ENCODE results near the gene CCDC88C.
A peak's percentile ranks its signal among the peaks of the same experiment; 100 is the strongest.
"Not testable (repeated sequence)": the region's sequence is repeated elsewhere in the genome, so short reads cannot be mapped to it uniquely, and the experiment has no call there.

CCDC88C gene

DNA sequence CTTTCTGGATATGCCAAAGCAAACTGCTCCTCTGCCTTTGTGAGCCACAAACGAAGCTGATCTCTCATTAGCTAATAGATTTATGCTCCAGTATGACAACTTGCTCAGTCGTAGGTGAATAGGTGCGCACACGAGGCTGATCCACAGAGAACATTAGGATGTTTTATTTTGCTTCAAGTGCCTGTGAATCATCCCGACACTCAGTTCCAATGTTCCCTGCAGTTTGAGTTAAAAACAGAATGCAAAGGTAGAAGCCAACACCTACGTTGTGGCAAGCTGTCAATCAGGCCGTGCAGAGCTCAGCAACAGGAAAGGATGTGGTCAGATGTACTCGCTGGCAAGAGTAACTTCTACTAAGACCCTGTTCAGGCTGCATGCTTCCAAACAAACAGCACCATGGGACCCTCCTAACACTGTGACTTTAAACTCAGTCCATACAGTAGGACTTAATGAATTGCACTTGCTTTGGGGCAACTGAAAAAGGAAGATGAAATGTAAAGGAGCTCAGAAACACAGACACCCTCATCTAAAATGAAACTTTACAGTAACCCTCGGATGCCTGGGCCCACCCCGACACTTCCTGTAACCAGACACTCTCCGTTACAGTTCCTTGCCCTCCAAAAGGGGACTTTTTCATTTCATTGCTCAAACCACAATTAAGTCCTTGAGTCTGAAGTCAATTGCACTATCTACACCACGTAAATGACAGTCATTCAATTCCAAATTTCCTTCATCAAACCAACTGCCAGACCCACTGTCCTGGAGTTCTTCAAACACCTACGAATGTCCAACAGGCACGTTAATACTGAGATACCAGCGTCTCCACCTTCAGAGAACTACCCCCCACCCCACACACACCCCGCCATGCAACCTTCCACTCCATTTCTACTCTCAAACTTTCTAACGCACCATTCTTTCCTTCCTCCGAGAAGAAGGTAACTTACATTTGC, 1.6 kb downstream of the CCDC88C start:
- DNase-seq = peak in 4 of 5 experiments; percentile 42 to 95 (median 76)

DNA sequence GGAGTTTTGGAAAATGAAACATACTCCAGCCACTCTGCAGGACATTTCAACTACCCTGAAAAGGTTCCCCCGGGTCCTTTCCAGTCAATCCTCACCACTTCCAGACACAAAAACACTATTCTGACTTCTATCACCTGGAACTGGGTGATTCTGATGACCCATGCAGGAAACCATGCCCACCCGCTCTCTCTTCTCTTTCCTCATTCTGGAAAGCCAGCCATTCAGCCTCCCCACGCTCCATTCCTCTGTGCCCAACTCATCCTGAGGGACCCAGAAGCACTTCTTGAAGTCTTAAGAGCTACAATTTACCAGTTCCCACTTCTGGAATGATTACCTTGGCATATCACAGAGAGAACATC, 3.2 kb downstream of the CCDC88C start:
- DNase-seq = no peak

DNA sequence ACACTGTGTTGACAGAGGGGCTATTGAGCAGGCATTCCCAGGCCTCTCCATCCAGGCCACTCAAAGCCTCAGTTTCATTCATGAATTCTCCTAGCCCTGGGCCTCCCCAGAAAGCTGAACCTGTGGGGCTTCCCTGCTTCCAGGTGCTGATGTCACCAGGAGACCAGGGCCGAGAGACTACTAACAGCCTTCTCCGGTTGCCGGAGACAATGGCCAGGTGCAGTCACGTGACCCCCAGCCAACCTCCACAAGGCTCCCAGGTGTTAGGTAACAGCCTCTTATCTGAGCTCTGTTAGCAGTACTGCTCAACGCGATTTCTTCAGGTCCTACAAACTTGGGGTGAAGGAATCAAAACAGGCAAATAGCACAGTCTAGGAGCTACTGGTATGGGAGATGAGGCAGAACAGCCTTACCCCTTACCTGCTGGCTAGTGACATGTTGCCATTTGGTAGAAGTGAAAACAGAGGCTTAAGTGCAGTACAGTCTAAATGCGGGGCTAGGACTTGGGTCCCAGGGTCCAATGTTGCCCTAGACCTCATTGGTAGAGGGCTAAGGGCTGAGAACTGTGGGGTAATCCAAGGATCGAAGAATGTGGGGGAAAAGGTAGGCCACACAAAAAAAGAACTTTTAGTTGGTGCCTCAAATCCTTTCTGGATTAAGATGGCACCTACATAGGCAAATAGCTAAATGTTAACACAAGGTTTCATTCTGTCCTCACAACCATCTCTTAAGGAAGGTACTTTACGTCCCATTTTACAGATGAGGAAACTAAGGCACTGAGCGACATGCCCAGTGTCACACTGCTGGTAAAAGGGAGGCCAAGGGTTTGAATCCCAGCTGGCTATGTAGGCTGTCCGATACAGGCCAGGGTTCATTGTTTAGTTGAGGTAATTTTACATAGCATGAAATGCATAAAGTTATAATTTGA, 3.8 kb downstream of the CCDC88C start:
- peak in 3 of 5 experiments; percentile 61 to 64 (median 62) for DNase-seq

DNA sequence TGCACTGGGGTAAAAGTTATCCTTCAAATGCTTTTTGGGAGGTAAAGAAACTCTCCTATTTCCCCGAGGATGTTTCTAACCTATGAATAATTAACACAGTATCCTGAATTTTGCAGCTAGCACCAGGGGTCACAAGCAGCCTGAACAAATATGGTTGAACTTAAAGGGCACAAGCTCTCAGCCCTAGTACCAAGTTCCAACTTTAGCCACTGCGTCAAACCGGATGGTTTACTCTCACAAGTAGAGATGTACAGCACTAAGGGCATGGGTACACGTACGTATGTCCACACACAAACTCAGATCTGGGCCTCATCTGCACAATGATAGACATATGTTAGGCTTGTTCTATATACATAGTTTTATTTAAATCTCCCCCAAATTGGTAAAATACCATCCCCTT, 4.7 kb downstream of the CCDC88C start:
- peak in 1 of 5 experiments; percentile 62 for DNase-seq

DNA sequence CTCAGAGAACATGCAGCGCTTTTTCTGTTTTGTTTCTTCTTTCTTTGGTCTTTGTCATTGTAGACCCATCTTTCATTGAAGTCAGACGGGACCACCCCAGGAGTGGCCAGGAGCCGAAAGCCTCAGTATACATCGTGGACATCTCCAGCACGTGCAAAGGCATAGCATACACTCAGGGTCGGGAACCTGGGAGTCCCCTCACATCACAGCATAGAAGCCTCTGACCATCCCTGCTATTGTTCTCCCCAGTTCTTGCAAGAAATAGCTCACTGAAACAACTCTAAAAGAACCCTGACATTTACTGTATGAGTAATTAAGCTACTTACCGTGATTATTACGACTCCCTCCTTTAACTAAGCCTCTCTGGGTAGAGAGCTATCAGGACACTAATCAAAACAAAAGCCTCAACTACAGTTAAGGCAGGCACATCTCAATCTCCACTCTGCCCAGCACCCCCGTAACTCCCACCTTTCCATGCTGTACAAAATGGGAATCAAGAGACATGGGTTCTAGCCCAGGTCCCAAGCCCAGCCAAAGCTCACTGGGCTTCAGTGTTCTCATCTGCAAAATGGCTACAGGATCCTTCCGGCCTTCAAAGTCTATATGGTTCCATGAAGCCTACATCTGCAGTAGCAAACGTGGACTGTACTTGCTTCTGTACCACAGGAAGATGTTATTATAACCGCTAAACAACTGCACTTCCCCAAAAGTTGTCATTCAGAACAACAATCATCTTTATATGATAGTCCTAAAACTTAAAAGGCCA, 6.7 kb downstream of the CCDC88C start:
- peak in 1 of 5 experiments; percentile 84 for DNase-seq

DNA sequence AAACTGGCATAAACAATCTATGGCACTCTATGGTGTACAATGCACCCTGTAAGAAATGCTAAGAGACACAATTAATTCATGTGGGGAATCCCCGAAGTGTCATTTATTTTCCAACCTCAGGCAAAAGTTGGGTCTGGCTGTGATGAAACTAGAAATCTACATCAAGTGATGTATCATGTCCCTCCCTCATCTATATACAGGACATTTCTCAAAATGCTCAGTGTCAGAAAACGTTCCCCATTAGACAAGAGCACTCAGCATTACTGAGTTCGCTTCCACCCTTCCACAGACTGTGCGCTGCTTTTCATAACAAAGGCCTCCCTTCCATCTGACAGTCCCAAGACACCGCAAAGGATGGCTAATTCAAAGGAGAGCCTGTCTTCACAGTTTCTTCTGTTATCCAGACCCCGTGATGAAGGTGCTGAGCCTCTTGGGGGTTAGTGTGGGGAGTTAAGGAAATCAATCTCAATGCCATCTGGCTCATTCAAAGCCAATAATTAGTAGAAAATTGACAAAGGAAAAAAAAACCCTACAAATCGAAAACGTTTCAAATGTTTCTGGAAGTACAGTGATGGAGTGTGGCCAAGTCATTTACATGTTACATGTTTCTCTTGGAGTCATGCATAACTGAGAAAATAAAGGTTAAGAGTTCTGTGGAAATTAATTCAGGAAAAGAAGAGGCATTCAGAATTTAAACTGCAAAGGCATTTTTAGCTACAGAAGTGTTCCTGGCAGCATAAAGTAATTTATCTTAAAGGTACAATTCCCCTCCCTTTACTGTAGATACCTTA, 7.5 kb downstream of the CCDC88C start:
- DNase-seq = peak in 2 of 5 experiments; percentile 46 to 80

DNA sequence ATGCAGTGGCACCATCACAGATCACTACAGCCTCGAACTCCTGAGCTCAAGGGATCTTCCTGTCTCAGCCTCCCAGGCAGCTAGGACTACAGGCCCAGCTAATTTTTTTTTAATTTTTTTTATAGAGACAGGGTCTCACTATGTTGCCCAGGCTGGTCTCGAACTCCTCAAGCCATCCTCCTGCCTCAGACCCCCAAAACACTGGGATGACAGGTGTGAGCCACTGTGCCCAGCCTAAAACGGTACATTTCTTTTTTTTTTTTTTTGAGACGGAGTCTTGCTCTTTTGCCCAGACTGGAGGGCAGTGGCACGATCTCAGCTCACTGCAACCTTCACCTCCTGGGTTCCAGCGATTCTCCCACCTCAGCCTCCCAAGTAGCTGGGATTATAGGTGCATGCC, 8.4 kb downstream of the CCDC88C start:
- not testable (repeated sequence) for DNase-seq

DNA sequence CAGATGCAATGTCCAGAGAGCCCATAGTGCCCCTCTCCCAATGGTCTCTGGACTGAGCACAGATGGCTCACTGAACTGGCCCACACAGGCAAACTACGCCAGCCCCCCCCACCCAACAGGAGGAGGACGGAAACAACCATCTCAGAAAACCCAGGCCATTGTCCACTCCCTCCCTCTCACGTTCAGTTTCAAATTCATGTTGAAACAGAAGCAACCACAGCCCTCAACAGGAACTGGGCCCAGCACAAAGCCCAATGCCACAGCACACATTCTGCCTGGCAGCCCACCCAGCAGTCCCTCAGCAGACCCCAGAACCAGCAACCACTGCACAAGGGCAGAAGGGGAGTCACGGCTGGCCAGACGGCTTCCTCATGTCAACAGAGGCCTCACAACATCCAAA, 10.6 kb downstream of the CCDC88C start:
- DNase-seq = no peak

DNA sequence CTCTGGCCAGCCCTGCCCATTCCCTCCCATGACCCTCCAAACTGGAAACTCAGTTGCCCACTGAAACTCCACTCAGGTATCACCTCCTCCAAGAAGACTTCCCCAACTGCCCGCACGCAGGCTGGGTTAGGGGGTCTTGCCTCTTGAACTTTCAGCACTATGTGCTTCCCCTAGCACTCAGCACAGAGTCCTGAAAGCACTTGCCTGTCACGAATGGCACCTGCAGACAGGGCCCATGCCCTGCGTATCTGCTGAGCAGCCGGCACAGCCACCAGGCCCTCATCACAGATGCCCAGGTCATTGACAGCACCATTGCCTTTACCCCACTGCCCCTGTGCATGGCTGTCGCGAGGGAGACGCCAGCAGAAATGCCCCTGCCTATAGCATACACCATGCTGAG, 11.2 kb downstream of the CCDC88C start:
- DNase-seq = no peak

DNA sequence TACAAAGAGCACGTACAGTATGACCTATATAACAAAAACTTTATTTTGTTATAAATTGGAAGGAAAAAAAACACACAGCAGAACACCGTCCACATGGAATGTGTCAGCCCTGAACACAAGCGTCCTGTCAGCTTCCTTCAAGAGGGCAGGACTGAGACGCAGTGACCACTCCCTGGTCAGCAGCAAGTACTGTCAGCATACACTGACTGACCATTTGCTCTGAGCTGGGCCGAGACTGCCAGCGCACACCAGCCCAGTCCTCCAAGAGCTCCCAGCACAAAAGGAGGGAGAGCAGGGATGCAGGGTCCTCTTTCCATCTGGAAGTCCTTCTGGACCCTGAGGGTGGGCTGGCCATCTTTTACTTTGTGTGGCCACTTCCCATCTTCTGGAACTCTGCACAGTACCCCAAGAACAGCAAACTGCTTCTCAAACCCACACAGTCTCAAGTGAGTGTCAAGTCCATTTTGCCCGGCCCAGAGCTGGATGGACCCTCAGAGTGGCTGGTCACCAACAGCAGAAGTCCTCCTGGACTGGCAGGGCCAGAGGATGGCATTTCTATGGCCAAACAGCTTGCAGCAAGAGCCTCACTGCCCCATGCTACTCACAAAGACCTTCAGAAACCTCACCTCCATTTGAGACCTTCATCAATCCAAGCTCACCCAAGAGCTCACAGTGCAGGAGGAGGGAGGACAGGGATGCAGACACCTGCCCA, 11.7 kb downstream of the CCDC88C start:
- DNase-seq = no peak

DNA sequence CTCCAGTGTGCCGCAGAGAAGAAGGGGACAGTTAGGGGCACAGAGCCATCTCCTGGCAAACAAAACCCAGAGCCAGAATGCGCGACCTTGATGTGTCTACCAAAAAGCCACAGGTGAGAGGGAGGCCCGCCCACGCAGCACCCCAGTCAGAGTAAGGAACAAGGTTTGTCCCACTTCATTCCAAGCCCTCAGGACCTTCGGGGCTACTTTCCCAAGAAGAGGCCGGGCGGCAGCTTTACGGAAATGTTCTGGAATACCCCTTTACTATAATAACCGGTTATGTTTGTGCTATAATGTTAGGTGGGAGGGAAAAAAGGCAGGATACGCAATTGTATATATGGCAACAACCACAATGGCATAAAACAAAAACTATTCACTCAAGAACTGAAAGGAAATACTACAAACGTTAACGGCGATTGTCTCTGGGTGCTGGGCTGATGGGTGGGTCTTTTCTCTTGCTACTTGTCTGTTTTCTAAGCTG, 12.3 kb downstream of the CCDC88C start:
- peak in 4 of 5 experiments; percentile 59 to 79 (median 62) for DNase-seq

DNA sequence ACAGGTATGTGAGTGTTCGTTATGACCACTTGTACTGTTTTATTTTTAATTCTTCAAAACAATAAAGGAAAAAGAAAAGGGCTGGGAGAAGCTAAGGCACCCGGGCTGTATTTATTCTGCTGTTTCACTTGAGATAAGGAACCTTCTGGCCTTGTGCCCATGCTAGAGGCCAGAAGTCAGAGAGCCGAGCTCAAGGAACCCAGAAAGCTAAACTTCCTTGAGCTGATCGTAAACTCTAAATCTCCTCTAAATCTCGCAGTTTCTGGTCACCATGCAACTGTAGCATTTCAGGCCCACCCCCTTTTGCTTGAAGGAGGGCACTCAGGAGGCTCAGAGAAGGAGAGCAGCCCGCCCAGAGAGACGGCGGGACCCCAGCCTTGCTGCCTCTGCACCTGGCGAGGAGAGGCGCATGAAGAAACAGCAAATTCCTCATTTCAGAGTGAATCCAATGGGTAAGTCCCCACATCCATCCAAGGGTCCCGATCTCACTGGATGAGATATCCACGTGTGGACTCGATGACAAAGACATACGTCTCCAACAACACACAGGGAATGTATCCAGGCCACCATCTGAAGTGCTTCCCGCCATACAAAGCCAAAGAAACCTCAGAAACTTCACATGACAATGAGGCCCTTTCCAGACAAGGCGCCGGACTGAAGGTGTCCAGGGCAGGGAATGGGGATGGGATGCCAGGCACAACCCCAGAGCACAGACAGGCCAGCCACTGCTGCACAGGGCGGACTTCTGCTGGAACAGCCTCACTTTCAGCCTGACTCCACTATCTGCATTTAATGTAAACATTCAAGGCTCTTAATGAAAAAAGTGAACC, 14.6 kb downstream of the CCDC88C start:
- DNase-seq = peak in 1 of 5 experiments; percentile 57

DNA sequence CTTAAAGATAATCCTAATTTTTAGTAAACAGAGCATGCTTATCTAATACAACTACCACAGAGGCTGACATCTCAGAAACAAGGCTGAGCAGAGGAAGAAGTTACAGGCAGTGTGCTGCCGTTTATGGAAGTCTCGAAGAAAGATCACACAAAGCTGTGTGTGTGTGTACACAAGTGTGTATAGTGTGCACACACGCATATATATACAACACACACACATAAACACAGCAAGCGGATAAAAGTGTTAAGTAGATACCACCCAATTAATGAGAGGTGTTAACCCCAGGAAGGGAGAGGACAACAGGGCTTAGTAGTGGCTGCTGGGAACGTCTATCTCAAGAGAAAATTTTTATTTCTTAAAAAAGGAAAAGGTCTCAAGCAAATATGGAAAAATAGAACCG, 15.3 kb downstream of the CCDC88C start:
- DNase-seq = peak in 2 of 5 experiments; percentile 43 to 47

DNA sequence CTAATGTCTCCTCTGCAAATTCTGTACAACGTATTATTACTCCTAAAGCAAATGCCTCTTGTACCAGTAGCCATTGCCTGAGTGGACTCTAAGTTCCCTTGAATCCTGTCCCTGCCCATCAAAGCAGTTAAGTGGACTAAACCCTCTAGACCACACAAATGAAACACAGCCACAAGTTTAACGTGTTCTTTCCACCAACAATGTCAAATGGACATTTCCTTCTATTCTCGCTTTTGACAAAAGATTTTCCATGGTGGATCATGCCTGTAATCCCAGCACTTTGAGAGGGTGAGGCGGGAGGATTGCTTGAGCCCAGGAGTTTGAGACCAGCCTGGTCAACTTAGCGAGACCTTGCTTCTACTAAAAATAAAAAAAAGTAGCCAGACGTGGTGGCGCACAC, 15.9 kb downstream of the CCDC88C start:
- DNase-seq = no peak

DNA sequence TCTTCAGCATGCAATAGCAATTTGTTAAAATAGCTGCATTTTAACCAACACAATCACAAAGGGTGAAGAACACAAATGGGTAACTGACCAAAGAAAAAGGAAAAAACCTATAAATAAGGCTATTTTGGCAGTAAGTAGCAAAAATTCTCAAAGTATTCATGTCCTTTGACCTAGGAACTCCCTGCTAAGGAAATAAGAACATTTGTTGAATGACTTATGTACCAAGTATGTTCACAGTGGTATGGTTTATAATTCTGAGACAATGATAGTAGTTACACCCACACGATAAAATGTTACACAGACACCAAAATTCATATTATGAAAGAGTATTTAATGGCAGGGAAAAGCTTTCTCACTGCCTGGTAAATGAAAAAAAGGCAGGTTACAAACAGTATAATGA, 16.9 kb downstream of the CCDC88C start:
- DNase-seq = no peak

DNA sequence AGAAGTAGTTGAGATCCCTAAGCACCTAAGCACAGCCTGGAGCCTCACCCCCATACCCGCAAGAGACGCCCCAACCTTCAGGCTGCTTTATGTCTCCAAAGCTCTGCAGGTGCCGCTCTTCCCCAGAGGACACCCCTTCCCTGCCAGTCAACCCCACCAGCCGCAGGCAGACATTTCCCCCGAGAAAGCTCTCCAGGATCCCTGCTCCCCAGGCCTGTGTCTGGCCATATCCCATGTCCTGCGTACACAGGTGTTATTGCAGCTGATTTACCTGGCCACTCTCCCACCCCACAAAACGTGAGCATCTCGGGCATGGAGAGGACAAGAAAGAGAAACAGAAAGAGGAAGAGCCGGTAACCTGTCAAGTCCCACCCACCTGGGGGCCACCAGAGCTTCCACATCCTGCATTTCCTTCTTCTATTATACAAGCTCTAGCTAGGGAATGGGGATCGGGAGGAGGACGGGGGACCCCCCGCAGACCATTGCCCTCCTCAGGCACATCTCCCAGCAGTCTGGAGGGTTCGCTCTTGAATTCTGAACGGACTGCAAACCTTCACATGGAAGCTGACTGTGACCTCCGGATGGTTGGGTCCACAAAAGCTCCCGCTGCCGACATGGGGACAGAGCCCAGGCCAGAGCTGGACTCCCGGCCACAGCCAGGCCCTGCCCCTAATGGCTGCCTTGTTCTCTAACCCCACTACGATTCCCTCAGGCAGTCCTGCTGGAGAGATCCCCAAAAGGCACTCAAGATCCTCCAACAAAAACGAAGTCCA, 17.6 kb downstream of the CCDC88C start:
- peak in 3 of 5 experiments; percentile 28 to 57 (median 54) for DNase-seq

DNA sequence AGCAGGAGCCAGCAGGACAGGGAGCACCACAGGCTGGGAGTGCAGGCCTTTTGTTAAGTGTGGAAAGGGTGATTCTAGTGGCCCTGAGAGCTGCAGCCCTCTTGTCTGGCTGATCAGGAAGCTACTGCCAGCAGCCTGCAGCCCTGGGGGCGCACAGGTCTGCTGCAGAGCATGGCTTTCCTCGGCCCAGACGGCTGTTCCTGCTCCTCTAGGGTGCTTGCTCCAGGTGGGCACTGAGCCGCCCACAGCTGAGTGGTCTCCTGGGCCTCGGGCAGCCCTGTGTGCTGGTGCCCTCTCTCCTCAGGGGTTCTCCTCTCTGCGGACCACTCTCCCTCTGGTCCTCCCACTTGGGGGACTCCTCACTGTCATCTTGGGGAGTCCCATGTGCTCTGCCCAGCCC, 18.9 kb downstream of the CCDC88C start:
- DNase-seq = no peak

DNA sequence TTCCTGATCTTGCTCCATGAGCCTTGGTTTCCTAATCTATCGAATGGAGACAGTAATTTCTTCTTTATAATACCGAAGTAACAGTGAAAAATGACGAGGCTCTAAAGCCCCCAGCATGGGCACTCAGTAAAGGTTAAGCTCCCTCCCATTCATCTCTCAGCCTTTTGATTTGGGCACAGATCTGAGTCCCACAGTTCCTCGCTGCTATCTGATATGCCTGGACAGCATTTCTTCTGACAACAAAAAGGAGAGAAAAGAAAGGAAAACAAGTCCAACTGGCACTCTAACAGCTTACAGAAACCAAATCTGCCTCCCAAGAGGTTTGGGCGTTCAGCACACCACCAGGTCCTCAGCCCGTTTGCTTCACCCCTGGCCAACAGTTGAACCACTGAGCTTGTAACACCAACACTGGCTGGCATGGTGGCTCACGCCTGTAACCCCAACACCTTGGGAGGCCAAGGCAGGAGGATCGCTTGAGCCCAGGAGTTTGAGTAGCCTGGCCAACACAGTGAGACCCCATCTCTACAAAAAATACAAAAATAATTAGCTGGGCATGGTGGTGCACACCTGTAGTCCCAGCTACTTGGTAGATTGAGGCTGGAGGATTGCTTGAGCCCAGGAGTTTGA, 19.5 kb downstream of the CCDC88C start:
- DNase-seq = no peak
